ENCODE results near the gene DGKZ. TPM values are rescaled to one million over a fixed set of nuclear protein-coding genes. Genes with fewer than 3 reads are reported as not detected.

DGKZ gene
- total RNA-seq, 2 donors from 2014 or later = 38.5 to 41.2 TPM

DNA sequence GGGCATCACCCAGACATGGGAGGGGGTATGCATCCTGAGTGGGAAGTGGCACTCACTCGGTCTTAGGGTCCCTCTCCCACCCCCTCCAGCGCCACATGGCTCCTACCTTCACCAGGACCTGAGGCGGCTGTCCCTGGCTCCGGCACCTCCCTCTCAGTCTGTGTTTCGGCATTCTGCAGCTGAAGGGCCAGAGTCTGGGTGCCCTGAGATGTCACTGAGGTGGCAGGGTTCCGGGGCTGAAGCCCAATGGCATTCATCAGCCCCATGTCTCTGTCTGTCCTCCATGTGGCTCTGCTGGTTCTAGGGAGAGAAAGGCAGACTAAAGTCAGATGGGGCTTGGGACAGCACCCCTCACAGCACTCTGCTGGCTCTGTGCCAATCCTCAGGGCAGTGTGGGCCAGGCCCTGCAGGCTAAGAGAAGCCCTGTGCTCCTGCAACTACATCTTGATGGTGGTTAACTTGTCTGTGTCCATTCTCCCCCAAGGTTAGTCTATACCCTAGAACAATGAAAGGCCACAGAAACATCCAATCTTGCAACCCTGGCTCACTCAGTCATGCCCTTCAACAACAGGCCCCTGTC lies 61.2 kb downstream of the DGKZ start:
- intact Hi-C loops (cut with DNase I) = no loop called here
- DNase-seq (ENCODE audit: low spot score) = no peak

DNA sequence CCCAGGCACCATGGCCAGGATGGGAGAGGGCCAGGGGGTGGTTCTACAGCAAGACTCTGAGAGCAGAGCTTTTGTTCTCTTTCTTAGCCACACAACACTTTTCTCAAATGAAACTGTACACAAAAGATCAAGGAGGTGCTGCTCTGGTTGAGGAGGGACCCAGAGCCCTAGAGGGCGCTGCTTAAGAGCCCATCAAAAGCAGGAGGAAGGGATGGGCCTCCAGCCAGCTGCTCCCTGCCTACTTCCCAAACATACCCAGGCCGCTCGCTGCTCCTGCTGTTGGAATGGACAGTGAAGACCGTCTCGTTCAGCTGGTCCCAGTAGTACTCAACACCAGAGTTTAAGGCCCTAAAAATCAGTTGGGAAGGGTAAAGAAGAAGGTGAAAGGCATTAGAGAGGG lies 62.8 kb downstream of the DGKZ start:
- DNase-seq (ENCODE audit: low spot score) = no peak
- intact Hi-C loops (cut with DNase I) = no loop called here

DNA sequence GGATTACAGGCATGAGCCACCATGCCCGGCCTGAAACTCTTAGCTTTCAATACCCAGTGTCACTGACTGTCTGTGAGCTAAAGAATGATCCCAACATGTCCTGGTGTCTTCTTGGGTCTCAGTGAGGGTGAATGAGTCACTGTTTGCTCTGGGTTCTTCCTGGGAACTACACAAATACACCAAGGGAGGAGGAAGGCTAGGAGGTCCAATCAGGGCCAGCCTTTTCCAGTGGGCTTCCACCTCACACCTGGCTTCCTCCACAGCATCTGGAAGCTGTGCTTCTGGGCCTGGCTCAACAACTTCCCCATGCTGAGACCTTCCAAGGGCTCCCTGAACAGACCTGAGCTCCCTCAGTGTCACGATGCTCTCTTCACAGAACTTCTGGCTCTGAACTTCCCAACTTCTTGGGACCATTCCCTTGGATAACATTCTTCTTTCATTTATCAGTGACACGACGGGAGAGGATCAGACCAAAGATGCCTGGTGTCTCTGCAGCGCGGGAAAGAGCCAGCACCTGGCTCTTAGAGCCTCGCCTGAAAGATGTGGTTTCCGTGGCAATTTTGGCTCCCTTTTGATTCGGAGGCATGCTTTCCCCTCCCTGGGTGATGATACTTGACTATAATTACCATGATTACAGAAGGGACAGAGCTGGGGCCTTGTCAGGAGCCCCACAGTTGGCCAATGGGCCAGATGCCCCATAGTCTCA lies 66.7 kb downstream of the DGKZ start:
- no peak for DNase-seq (ENCODE audit: low spot score)
- intact Hi-C loops (cut with DNase I) = no loop called here

DNA sequence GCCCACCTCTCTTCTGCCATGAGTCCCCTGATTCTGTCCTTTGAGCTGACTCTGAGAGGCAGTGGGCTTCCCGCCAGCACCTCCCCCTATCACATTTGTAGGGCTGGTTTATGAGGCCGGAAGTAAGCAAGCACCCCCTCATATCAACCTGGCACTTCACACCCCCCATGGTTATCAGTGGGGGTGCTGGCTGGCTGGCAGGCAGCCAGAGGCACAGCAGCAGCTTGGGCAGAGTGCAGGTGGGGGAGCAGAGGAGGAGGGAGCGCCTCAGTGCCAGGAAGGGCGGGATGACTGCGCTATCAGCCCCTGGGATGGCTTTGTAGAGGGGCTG lies 67.2 kb downstream of the DGKZ start:
- DNase-seq (ENCODE audit: low spot score) = no peak
- intact Hi-C loops (cut with DNase I) = no loop called here

DNA sequence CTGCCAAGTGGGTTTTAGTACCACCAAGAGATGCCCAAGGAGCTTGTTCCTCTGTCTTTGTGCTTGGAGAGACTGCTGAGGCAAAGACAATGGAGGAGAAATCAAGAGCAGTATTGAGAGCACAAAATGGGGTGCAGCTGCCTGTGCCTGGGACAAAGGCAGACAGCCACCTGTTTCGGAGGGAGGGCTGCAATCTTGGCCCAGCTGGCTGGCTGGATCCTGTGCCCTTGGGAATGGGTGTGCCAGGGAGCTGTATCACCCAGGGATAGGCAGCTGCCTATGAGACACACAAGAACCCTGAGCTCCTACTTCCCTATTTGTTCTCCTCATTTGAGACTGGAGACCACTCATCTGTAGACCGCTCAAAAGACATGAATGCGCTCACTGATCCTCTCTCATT lies 67.6 kb downstream of the DGKZ start:
- intact Hi-C loops (cut with DNase I) = no loop called here
- DNase-seq (ENCODE audit: low spot score) = no peak

DNA sequence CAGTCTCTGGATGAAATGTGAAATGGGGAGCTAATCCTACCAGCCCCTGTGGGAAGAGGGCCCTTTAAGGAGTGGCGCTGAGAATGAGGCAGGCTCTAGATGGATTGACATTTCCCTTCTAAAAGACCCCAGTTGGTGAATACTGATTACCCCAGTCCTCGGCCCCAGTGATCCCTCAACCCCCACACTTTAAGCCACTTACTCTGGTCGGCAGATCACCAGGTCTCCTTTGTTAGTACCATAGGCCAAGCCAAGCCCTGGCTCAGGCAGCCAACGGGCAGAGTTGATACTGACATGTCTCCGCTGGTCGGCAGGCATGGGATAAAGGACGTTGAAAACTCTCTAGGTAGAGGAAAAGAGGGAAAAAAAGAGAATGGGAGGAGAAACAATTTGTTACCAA lies 70.4 kb downstream of the DGKZ start:
- no peak for DNase-seq (ENCODE audit: low spot score)
- intact Hi-C loops (cut with DNase I) = no loop called here

DNA sequence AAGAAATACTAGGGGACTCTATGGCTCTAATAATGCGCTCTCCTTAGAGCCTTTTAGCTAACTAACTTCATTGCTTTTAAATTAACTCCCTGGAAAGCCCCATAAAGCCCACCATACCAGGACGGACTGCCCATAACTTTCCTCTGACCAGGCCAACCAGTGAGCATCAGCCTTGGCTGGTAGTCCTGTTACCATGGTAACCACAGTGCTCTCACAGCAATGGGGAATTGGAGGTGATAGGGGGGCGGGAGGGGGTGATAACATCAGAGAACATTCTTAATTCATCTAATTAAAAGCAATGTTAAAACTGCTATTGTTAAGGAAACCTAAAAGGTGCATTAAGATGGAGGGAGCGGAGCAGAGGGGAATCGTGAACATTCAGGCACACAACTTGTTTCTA lies 71.5 kb downstream of the DGKZ start:
- intact Hi-C loops (cut with DNase I) = no loop called here
- DNase-seq (ENCODE audit: low spot score) = no peak

DNA sequence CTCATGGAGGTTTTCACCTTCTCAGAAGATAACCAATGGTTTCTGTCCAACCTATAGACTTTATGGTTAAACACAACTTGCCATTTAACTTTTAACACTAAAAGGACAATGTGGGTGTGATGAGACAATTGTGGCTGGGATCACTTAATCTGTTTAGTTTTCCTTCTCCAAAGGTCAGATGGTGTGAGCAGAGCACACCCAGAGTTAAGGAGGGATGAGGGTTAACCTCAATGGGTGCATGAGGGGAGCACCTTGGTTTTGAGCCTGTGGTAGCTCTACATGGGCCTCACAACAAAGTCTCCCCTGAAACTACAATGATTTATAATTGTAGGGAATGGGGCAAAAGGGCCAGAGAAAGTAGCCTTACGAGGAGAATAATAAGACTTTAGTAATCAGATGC lies 73.2 kb downstream of the DGKZ start:
- intact Hi-C loops (cut with DNase I) = no loop called here
- no peak for DNase-seq (ENCODE audit: low spot score)

DNA sequence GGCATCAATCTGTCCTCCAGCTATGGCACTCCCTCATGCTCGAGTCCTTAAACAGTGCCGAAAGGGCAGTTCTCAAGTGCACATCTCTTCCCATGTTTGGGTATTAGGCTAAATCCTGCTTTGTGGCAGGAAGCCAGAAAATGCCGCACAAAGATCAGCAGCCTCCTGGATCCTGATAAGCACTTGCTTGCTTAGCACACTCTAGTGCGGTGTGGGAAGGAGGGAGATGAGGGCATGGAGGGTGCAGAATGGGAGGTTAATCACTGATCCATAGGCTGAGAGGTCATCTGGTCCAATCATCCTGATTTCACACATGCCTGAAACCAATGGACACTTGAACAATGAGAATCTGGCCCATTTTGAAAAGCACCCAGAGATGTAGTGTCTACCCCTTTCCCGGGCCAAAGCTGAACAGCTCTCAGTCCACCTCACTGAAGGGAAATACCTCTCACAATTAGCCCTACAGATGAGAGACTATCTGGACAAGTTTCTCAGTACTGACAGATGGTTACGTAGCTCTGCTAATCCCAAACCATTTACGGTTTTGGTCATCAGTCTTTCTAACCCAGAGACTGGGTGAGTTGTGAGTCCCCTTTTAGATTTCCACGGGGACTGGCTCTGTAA lies 74.1 kb downstream of the DGKZ start:
- intact Hi-C loops (cut with DNase I) = no loop called here

DNA sequence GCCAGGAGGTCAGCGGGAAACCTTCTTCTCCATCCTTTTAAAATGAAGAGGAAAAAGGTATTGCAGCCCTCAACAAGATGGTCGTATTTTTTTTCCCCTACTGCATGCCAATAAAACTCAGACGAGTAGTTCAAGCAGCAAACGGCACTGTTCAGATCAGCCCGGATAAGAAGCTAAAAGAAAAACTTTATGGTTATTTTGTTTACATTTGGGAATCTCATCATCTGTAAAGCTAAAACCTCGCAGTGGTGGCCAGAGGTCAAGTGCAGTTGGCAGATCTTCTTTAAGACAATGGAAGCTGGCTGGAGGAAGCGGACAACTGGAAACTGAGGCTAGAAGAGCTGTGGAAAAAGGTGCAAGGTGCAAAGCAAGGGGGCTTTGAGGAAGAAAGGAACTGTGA lies 75.3 kb downstream of the DGKZ start:
- intact Hi-C loops (cut with DNase I) = no loop called here

More for the DNA sequence above, 74.1 kb downstream of the DGKZ start:
- DNase-seq (ENCODE audit: low spot score) = no peak

DNA sequence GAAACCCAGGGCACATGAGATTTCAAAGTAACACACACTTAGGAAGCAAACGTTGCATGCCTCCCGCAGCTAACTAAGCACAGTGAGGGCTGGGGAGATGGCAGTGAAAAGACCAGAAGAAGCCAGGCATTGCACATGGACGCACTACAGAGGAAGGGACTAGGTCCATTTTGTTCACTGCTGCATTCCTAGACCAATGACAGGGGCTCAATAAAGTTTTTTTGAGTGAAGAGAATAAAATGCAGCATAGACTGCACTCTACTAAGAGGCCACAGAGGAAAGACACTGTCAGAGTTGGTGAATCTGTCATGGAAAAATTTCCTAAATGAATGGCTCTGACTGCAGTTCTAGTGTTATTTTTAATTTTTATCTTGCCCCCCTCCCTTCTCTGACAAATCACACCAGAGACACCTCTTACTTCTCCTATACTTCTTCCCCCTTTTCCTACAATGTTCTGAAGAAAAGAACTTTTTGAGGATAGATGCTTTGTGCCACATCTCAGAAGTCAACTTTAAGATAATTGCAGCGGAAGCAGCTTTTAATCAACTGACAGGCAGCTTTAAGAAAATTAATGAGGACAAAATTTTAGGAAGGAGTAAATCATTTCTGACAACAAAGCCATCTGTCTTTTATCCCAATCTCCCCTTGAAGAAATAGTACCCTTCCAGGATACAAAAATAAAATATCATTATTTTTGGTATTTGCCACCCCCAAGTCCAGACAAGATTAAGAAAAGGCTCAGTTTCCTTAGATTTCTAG lies 79.1 kb downstream of the DGKZ start:
- intact Hi-C loops (cut with DNase I) = no loop called here
- DNase-seq (ENCODE audit: low spot score) = no peak

More for the DNA sequence above, 75.3 kb downstream of the DGKZ start:
- DNase-seq (ENCODE audit: low spot score) = no peak

DNA sequence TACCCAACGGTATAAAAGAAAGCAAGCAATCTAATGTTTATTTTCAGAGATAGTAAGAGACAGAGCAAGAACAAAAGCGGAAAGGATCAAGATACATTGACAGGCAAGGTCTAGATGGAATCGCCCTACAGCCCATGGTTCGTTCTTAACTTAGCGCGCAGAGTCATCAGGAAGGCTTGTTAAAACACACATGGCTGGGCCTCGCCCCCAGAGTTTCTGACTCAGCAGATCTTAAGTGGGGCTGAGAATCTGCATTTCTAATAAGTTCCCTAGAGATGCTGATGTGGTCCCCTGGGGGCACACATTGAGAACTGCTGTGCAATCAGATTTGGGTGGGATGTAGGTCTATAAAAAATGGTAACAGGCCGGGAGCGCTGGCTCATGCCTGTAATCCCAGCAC lies 80.1 kb downstream of the DGKZ start:
- intact Hi-C loops (cut with DNase I) = no loop called here
- no peak for DNase-seq (ENCODE audit: low spot score)

DNA sequence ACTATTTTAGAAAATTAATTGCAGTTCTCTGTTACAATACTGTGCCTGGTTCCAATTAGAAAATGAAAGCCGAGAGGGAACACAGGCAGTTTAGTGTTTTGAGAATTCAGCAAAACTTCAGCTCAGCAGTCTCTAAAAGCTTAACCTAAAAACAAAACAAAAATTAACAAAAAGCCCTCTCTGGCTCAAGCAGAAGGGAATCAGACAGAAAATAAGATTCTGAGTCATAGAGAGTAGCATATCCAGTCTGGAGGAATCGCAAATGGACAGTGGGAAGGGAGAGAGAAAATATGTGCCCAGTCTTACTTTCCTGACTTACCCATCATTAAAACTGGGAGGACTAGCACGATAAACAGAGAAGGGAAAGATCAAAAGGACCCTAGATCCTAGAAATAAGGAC lies 82.5 kb downstream of the DGKZ start:
- intact Hi-C loops (cut with DNase I) = no loop called here
- no peak for DNase-seq (ENCODE audit: low spot score)

Small RNA genes within 50 kb of the gene (microRNA-seq; reads per million reads assigned to microRNA genes)
- gene MIR4688 (ENCODE audit: borderline microRNAs expressed in 2 of 2) = 0 reads per million in 2 donors

Other genes with a start within 250 kb of the DGKZ start
- gene PHF21A, start 226.0 kb upstream of the DGKZ start, total RNA-seq = 10 to 100 TPM; 40.2 to 54.0 TPM
- gene CREB3L1, start 69.8 kb upstream of the DGKZ start, total RNA-seq = 10 to 100 TPM; 14.3 to 25.8 TPM
- 10 to 100 TPM; 16.6 to 28.9 TPM for gene MDK, start 34.2 kb downstream of the DGKZ start, total RNA-seq
- gene CHRM4, start 44.3 kb downstream of the DGKZ start, total RNA-seq = not detected
- 10 to 100 TPM; 25.9 to 27.3 TPM for gene AMBRA1, start 246.6 kb downstream of the DGKZ start, total RNA-seq

Data from posterior vena cava (tissue), 2 donors.